GM21367 (cell line): Measurements from ENCODE around the gene SLFNL1.

Experiments used
- ATAC-seq: cut with Tn5 transposase; IDR thresholded peaks from one replicate; pipeline ENCODE4 v1.9.1; 2021; ENCODE audit not compliant: unreplicated experiment

The SLFNL1 gene

DNA sequence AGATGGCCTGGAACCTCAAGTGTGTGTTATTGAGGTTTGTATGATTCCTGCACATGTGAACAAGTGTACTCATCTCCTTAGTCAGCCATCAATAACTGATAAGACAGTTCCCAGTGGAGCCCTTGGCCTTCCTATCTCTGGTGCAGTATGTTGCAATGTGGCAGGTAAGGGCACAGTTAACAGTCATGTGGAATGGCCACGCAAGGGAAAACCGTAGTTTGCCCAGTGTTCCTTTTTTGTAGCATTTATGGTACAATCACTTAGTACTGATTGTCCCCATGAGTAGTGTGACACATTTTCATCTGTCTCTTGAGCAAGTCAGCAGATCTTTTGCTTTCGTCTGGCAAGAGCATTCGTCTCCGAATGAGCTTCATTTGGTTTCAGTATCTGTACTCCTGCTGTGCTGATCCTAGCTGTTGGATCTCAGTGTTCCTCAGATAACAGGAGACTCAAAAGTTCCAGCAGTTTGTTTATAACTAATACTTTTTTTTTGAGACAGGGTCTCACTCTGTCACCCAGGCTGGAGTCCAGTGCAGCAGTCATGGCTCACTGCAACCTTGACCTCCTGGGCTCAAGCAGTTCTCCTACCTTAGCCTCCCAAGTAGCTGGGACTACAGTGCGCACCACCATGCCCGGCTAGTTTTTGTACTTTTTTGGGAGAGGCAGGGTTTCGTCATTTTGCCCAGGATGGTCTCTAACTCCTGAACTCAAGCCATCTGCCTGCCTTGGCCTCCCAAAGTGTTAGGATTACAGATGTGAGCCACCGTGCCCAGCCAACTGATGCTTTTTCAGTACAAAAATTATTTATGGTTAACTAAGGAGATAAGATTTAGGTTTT is 33.9 kb downstream of the SLFNL1 start:
- ATAC-seq = no peak

DNA sequence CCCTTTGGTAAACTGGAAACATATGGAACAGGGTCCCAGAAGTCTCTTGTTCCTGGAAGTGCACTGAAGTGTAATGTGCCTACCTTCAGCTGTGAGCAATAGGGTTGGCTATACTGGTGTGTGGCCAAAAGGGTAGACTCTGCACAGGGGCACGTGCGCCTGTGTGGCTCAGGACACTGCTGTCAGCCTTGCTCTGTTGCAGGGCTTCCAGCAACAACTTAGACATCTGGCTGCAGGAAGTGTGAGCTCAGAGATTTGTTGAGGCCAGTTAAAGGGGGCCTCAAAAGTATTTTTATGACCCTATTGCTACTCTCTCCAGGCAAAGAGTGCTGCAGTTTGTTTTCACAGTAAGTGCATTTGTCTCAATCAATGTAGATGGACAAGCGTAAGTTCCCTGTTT is 34.6 kb downstream of the SLFNL1 start:
- no peak for ATAC-seq

DNA sequence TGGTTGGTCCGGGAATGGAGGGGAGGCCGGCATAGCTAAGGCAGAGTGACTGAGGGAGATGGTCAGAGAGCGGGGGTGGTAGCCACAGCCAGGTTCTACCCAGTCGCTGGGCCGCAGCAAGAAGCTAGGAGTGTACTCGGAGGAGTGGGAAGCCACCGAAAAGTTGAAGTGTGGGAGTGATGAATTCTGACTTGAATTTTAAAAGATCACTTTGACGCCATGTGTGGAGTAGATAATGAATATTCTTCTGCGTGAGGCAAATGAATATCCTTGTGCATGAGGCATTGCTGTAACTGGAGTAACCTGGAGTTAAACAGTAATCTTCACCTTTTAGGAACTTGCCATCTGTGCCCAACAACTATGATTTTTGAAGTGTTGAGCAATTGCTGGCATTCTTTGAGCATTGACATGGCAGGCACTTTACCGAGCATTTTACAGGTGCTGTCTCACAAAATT is 35.2 kb downstream of the SLFNL1 start:
- ATAC-seq = no peak

DNA sequence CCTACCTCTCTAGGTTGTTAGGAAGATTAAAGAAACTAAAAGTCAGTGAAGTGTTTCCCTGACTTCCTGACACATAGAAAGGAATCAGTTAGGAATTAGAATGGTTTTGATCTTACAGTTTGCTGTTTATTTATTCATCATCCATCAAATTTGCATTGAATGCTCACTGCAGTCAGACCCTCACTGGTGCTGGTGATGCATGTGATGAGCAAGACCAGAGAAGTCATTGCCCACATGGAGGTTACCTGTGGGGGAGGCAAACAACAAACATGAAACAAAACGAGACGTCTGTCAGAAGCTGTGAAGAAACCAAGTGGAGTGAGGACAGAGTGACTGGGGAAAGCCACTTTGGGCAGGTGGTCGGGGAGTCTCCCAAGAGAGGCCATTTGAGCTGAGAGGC is 35.6 kb downstream of the SLFNL1 start:
- ATAC-seq = no peak

DNA sequence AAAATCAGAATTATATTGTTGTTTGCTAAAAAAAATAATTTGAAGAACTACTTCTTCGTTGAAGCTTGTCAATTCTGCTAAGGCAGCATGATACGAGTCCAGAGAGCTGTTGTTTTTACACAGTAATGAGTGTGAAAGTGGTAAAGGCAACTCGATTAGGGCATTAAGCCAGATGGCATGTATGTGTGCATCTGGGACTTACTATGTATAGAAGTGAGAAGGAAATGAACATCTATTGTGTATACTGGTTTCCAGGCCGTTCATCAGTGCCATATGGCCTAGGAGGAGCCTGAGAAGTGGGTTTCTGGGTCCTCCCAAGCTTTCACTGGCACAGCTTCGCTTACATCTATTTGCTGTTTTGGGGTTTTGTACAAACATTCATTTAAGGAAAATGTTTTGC is 36.4 kb downstream of the SLFNL1 start:
- no peak for ATAC-seq

DNA sequence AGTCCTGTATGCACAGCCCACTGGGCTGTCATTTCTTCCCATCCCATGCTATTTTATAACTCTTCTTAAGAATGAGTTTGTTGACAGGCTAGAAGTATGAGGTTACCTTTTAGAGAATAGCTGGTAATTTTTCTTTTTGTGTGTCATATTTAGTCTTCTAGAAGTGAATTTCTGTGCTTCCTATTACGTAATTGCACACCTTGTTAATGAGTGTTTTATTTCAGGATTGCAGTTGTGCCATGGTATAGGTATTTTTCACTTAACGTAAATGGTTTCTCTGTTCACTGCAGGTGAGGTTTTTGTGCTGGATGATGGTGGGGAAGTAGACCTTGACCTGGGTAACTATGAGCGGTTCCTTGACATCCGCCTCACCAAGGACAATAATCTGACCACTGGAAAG is 37.0 kb downstream of the SLFNL1 start:
- ATAC-seq = no peak

DNA sequence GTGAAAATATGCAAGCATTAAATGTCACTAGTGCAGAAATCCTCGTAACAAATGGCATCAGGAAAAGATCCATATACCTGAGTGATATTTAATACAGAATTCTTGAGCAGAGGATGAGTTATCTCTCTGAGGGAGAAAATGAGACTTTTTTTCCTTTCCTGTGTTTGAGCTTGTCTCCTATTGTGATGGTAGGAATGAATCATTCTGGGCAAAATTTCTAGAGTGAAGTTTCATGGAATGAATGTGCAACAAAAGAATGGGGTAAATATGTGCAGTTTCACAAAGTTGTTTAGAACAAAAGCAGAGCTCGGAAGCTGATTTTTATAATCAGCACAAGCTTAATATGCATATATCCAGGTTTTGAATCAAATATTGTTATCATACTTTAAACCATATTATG is 37.5 kb downstream of the SLFNL1 start:
- no peak for ATAC-seq

DNA sequence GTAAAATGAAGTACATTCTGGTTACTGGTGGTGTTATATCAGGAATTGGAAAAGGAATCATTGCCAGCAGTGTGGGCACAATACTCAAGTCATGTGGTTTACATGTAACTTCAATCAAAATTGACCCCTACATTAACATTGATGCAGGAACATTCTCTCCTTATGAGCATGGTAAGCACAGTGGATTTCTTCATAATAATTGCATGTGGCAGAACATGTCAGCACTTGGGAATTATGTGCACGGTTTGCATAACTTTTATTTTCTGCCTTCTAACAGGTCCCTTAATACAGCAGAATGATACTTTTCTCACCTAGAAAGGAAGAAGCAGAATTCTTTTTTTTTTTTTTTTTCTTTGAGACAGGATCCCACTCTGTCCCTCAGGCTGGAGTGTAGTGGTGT is 38.2 kb downstream of the SLFNL1 start:
- no peak for ATAC-seq

DNA sequence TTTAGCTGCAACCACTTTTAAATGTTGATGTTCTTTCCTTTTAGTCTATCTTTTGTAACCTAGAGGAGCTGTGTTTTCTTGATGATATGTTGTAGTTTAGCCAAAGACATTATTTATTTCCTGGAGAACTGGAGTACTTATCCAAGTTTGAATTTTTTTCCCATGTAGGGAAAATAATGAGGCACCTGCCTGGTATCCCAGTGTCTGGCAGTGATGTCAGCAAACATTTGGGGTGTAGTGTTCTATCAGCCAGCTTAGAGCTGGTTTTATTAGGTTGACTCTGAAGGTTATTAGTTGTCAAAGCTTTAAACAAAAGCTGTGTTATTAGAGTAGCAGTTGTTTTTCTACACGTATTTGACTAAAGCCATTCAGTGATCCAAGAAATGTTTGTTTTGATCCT is 38.8 kb downstream of the SLFNL1 start:
- no peak for ATAC-seq

DNA sequence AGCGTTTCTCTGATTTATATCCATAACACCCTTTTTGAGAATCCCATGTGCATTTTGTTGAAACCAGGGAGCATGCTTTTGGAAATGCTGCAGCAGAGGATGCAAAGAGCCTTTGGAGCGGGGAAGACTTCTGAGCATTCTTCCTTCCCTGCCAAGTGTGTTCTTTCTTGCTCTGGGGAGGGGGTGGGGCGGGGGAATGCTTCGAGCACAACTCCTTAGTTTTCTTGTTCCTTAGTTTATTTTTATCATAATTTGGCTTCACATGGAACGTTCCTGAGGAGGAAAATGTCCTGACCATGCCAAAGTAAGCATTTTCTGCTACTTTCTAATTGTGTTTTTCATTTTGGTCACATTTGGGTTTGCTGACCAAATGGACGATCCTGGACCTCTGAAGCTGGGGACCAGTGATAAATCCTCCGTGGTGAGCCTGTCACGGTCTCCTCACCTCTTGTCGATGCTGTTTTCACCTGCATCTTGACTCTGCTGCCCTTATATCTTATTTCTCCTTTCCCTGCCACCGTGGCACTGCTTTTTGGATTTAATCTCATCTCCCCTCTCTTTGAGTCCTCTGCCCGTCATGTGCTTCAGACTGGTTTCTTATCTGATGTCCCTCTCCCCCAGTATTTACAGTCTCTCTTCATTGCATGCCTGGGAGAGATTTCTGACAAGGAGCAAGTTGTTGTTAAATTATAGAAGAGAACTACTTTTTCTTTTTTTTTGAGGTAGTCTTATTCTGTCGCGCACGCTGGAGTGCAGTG is 39.7 kb downstream of the SLFNL1 start:
- ATAC-seq = no peak

DNA sequence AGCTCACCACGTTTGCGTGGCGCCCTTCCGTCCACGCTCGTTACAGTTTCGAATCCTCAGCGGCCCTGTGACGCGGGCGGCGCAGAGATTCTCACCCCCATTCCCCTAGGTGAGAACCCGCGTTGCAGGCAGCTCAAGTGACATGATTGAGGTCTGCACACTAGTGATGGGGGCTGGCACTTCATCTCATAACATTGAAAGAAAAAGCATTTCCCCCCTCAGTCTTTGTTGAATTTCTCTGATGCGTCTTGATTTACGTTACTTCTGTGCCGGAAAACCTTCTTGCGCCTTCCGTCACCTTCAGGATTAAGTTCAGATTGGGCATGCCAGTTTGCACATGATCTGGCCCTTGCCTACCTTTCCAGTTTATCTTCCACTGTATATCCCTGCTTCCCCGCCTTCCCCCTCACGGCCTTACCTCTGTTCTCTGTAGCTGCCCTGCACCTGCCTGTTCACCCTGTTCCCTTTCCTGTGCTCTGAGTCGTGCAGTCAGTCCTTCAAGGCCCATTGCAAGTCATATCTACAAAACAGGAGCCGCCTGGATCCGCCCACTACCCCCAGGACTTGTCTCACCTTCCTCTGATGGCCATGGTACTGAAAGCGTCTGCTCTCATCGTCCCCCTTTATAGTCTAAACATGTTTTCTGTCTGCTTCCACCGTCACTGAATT is 40.9 kb downstream of the SLFNL1 start:
- peak; percentile 1 for ATAC-seq

DNA sequence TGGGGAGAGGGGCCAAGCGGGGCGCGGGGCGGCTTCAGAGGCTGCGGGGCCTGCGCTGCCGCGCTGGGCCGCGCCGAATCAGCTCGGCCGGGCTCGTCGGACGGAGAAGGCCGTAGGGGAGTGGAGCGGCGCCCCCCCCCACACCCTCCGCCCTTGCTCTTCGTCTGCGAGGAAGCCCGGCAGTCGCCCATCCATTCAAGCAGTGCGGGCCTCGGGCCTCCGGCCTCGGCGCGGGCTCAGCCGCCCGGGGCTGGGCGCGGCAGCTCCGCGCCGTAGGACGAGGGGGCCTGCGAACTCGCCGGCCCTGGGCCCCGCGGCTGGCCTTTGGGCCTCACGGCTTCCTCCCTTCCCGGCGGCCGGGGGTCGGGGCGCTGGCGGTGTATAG is 41.5 kb downstream of the SLFNL1 start:
- peak; percentile 13 for ATAC-seq

DNA sequence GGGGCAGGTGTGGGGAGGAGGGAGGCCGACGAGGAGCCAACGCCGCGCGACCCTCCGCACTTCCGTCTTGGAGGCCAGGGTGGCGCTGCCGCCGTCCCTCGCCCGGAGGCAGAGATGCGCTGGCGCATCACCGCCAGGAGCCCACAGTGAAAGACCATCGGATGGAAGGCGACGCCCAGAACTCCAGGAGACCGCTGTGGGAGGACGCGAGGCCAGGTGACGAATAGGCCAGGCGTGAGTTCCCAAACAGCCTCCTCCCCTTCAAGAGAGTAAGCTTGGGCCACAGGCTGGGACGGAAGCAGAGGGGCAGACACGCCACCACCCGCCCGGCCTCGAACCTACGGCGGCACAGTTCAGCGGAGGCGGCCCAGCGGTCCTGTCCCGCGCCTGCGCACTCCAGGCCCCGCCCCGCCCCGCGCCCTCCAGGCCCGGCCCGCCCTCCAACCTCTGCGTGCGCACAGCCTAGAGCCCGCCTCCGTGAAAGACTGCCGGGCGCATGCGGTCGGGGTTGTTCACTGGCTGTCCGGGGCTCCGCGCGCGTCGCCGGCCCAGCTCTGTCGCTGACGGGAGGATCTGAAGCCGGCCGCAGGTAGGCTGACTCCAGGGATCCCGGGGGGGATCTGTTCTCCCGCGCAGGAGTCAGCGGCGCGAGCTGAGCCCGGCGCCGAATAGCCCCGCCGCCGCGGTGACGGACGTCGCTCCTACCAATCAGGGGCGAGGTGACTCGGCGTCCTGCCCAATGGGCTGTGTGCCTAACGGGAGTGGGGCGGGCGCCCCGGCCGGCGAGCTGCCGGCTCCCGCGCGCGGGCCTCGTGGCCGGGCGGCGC is 42.1 kb downstream of the SLFNL1 start, which contains the start of gene CTPS1:
Gene CTPS1, plus strand, starts transcription at position 456 of the 827 bp plus-strand sequence. CDS start 3,595 bp downstream, outside the sequence.
- peak; percentile 81 for ATAC-seq

DNA sequence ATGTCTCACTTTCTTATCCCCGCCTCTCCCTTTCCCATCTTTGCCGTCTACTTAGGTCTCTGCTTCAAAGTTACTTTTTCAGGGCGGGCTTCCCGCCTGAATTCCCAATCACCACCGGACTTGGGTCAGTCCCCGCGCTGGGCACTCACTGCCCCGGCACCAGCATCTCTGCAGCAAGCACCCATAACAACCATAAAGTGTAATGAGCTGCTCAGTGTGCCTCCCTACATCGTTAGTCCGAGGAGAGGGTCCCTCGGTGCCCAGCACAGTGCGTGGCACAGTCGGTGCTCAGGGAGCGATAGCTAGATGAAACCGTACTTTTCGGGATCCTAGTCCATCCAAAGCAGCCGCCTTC is 42.7 kb downstream of the SLFNL1 start:
- ATAC-seq = no peak

DNA sequence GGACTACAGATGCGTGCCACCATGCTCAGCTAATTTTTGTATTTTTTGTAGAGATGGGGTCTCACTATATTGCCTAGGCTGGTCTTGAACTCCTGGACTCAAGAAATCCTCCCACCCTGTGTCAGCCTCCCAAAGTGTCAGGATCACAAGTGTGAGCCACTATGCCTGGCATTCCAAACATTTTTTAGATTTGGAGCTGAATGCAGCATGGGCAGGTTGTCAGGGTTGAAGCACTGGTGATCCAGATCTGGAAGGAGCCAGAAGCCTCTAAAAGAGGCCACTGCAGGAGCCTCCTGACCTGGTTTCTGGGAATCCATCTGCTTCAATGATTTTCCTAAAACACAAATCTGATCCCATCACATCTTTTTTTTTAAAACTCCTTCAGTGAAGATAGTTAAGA is 43.8 kb downstream of the SLFNL1 start:
- no peak for ATAC-seq

DNA sequence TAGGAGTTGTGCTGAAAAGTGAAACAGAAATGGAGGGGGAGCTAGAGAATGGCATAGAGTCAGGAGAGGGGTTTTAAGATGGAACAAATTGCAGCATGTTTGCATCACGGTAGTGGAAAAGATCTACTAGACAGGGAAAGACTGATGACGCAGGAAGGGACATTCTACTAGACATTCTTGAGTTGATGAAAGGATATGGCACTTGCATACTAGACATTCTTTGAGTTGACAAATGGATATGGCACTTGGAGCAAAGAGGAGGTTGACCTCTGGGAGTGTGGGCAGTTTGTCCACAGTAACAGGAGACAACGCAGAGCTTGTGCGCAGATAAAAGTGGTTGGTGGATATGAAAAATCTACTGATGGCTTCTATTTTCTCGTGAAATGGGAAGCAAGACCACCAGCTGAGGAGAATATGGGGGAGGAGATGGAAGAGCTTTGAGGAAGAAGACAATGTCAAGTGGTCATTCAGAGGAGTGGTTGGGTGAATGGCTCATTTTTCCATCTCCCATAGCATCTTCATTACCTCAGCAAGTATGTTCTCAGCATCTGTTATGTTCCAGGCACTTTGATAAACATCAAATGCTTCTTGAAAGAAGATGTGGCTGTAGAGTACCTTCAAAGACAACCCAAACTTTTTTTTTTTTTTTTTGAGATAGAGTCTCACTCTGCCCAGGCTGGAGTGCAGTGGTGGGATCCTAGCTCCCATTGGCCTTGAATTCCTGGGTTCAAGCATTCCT is 44.4 kb downstream of the SLFNL1 start:
- ATAC-seq = no peak

DNA sequence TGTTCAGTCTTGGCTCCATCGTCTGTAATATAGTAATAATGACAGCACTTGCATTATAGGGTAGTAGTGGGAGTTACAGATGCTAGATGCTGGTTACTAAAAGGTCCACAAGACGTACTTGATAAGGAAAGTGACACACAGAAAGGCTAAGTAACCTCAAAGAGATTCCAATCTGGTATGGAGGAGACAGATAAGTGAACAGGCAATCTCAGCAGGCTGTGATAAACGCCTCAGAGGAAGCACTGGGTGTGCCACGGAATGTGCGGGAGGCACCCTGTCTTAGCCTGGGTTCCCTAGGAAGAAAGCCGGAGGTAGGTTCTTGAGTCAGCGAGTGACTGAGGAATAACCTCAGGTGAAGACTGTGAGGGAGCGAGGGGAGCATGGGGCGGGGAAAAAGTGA is 46.6 kb downstream of the SLFNL1 start:
- ATAC-seq = no peak

DNA sequence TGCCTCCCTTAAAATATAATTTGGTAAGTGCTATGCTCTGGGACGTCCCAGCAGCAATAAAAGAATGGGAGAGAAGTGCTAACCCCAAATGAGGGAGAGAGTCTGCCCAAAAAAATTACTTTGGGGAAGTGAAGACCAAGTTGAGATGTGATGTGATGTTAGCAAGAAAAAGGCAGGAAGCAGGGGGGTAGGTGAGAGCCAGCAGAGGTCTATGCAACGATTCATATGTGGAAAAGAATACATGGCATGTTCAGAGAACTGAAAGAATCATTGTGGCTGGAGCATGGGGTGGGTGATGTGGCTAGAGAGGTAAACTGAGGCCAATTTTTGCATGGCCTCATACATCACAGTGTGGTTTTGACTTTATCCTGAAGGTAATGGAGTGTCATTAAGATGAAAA is 47.6 kb downstream of the SLFNL1 start:
- no peak for ATAC-seq

DNA sequence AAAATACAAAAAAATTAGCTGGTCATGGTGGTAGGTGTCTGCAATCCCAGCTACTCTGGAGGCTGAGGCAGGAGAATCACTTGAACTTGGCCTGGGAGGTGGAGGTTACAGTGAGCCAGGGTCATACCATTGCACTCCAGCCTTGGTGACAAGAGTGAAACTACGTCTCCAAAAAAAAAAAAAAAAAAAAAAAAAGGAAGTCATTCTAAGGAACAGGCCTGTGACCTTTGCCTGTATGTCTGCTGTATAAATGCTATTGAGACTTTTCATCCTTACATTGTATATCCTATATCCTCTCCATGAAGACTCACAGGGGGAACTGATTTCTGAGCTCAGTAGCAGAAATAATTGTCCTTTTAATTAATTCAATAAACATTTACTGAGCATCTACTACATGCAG is 49.6 kb downstream of the SLFNL1 start:
- ATAC-seq = no peak

DNA sequence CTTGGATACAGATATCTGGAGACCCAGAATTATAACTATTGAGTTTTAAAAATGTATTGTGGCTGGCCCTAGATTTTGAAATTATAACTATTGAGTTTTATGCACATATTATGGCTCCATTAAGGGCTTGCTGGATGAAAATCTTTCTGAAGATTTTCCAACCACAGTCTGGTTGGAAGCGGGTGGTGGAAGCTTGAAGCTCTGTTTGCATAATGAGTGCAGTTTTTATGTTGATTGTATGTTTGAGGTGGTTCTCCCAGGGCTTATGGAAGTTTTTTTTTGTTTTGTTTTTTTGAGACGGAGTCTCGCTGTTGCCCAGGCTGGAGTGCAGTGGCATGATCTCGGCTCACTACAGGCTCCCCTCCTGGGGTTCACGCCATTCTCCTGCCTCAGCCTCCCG is 52.1 kb downstream of the SLFNL1 start:
- no peak for ATAC-seq
